ENCODE data around the gene IPO5.

DNA sequence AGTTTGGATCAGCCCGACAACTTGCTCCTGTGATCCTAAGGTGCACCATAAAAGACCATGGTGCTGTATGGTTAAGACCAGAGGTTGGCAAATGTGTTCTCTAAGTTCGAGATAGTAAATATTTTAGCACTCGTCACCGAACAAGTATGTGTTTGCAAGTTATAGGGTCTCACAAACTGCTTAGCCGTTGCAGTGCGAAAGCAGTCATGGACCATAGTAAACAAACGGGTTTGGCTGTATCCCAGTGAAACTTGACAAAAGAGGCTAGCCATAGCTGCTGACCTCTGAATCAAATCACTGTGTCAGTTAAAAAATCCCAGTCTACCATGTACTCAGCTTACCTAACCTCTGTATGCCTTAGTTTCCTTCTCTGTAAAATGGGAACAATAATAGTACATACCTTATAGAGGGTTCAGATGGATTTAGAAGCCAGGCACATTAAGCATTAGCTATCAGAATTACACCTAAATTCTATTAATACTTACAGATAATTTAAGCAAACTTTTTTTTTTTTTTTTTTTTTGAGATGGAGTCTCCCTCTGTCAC, 72.1 kb downstream of the IPO5 start:
- TF ChIP-seq POLR2AphosphoS5 (IDR thresholded peaks at IDR 0.05), result no peak
- TF ChIP-seq, protein P1, sequence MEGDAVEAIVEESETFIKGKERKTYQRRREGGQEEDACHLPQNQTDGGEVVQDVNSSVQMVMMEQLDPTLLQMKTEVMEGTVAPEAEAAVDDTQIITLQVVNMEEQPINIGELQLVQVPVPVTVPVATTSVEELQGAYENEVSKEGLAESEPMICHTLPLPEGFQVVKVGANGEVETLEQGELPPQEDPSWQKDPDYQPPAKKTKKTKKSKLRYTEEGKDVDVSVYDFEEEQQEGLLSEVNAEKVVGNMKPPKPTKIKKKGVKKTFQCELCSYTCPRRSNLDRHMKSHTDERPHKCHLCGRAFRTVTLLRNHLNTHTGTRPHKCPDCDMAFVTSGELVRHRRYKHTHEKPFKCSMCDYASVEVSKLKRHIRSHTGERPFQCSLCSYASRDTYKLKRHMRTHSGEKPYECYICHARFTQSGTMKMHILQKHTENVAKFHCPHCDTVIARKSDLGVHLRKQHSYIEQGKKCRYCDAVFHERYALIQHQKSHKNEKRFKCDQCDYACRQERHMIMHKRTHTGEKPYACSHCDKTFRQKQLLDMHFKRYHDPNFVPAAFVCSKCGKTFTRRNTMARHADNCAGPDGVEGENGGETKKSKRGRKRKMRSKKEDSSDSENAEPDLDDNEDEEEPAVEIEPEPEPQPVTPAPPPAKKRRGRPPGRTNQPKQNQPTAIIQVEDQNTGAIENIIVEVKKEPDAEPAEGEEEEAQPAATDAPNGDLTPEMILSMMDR (IDR thresholded peaks at IDR 0.05), result no peak
- no peak for TF ChIP-seq POLR2A (IDR thresholded peaks at IDR 0.05)
- no peak for TF ChIP-seq EP300 (IDR thresholded peaks at IDR 0.05)

Measured in sigmoid colon (tissue), 4 donors.